ENCODE data around the gene TRIM7.
A peak's percentile ranks its signal among the peaks of the same experiment; 100 is the strongest.

Gene TRIM7

DNA sequence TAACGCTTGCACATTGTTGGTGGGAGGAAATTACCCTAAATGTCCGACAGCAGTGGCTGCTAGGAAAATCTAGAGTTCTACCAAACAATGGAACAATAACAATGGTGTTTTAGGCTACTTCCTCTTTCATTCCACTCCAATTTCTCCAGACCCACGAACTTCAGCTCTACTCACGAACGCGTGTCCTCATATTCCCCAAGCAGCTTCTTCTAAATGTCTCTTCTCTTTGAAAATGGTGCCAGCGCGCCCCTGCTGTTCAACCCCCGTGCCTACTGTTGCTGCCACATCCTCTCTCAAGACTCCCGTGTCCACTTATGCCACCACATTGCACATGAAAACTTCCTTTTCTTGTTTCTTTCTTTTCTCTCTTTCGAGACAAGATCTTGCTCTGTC lies 32.0 kb downstream of the TRIM7 start:
- peak in 1 of 2 donors; percentile 77 for DNase-seq (ENCODE audit: low read depth in 2 of 2)

DNA sequence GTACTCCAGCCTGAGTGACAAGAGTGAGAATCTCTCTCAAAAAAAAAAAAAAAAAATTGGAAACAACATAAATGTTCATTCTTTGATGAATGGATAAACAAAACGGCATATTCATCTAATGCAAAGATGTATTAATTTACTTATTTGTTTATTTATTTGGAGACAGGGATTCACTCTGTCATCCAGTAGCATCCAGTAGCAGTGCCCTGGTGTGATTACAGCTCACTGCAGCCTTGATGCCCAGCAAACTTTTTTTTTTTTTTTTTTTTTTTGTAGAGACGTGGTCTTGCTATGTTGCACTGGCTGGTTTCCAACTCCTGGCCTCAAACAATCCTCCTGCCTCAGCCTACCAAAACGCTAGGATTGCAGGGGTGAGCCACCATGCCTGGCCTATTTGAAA lies 33.2 kb downstream of the TRIM7 start:
- no peak for DNase-seq (ENCODE audit: low read depth in 2 of 2)

DNA sequence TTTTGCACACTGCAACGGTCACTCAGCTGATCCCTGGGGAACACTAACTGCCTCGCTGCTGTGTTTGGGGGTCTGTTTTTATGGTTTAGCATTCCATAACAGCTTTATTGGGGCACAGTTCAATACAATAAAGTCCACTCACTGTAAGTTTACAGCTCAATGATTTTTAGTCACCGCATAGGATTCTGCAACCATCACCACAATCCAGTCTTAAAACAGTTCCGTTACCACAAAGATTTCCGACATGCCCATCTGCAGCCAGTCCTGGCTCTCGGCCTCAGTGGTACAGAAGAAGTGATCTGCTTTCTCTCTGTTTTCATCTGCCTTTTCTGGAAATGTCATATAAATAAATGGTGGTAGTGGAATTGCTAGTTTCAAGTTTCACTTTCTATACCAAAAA lies 34.0 kb downstream of the TRIM7 start:
- no peak for DNase-seq (ENCODE audit: low read depth in 2 of 2)

DNA sequence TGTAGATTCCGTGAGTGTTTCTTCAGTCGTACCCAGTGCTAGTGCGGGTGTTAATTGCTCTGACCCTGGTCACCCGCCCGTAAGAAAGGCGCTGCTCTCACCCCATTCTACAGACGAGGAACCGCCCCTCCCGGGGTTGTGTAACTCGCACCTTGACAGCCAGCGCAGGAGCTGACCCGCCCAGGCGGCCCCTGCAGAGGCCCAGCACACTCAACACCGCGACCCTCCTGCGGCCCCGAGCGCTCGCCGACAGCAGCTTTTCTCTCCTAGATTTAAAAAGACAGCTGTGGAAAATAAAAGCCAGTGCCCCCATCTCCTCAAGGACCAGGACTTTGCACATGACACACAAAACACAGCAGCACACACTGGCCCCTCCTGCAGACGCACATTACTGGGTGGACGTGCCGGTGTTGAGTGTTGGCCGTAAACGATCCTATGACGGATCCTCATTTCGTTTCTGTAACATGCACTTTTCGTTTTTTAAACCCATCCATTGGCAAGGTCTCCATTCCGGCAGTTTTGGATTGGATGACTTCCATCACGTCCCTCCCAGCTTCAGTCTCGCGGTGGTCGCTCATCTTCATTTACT lies 34.7 kb downstream of the TRIM7 start:
- no peak for DNase-seq (ENCODE audit: low read depth in 2 of 2)

DNA sequence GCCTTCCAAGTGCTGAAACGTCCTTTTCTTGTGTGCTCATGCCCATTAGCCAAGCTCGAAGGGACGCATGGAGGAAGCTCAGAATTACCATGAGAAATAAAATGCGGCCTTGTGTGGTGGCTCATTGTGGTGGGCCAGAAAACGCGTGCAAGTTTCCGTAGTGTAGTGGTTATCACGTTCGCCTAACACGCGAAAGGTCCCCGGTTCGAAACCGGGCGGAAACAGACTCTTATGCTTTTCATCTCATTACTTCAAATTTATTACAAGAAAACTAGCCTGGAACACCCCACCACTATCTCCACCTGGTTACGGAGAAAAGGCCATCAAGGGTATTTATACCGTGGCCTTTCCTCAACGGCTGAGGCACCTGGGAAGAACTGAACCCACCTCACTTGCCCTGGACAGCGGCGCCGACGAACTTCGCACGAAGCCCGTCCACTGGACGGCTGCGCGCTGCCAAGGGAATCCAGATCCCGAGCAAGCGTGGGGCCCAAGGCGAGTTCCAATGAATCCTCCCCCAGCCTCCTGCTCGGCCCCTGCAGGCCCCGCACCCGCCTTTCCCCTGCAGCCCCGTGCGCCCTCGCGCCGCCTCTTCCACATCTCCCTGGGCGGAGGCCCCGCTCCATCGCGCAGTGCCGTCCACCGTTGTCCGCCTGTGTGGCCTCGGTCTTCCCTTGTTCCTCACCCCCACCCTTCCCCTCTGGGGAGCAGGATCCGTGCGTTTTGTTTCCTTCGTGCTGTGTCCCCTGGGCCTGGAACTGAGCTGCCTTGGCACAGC lies 35.3 kb downstream of the TRIM7 start:
- peak; percentile 54 to 77 for DNase-seq (ENCODE audit: low read depth in 2 of 2)

DNA sequence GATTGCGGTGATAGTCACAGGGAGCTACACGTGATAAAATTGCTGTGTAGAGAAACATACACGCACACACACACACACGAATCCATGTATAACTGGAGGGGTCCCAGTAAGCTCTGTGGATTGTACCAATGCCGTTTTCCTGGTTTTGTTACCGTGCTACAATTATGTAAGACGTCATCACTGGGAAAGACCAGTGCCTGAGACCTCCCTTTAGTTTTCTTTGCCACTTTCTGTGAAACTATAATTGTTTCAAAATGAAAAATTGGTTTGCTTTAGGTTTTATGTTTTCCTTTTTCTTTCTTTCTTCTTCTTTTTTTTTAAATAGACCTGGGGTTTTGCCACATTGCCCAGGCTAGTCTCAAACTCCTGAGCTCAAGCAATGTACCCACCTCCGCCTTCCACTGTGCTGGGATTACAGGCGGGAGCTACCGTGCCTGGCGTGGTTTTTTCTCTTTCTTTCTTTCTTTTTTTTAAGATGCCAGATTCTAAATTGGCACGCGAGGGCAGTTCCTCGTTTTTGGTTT lies 36.3 kb downstream of the TRIM7 start:
- no peak for DNase-seq (ENCODE audit: low read depth in 2 of 2)

DNA sequence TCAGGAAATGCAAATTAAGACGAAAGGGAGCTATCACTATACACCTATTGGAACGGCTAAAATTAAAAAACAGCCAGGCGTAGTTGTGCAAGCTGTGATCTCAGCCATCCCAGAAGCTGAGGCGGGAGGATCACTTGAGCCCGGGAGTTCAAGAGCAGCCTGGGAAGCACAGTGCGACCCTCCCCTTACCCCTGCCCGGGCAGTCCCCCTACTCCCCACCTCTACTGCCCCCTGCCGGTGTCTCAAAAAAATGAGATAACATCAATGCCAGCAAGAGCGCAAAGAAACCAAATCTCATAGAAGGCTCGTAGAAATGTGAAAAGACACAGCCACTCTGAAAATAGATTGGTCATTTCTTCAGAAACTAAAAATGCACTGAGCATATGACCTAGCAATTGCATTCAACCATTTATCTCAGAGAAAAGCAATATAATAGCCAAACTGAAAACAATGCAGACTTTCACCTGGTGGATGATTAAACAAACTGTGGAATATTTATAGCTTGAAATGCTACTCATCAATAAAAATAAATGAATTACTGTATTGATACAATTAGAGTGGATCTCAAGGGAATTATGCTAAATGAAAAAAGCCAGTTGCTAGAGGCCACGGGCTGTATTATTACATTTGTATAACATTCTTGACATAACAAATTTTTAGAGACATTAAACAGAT lies 37.0 kb downstream of the TRIM7 start:
- no peak for DNase-seq (ENCODE audit: low read depth in 2 of 2)

DNA sequence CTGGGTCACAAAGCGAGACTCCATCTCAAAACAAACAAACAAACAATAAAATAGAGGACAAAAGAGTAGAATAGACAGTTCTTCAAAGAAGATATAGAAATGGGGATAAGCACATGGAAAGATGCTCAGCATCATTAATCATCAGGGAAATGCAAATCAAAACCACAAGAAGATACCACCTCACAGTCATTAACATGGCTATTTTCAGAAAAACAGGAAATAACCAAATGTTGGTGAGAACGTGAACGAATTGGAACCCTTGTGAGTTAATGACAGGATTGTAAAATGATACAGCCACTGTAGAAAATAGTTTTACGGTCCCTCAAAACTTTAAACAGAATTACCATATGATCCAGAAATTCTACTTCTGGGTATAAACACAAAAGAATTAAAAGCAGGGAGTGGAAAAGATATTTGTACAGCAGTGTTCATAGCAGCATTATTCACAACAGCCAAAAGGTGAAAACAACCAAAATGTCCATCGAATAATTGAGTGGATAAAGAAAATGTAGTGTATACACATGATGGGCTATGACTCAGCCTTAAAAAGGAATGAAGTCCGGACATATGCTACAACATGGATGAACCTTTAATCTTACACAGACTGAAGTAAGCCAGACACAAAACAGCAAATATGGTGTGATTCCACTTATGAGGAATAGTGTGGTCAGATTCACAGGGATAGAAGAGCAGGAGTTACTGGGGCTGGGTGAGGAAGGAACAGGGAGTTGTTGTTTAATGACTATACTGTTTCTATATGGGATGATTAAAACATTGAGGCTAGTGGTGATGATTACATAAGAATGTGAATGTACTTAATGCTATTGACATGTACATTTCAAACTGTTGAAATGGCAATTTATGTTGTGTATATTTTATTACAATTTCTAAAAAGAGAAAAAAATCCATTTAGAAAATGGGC lies 37.9 kb downstream of the TRIM7 start:
- no peak for DNase-seq (ENCODE audit: low read depth in 2 of 2)

DNA sequence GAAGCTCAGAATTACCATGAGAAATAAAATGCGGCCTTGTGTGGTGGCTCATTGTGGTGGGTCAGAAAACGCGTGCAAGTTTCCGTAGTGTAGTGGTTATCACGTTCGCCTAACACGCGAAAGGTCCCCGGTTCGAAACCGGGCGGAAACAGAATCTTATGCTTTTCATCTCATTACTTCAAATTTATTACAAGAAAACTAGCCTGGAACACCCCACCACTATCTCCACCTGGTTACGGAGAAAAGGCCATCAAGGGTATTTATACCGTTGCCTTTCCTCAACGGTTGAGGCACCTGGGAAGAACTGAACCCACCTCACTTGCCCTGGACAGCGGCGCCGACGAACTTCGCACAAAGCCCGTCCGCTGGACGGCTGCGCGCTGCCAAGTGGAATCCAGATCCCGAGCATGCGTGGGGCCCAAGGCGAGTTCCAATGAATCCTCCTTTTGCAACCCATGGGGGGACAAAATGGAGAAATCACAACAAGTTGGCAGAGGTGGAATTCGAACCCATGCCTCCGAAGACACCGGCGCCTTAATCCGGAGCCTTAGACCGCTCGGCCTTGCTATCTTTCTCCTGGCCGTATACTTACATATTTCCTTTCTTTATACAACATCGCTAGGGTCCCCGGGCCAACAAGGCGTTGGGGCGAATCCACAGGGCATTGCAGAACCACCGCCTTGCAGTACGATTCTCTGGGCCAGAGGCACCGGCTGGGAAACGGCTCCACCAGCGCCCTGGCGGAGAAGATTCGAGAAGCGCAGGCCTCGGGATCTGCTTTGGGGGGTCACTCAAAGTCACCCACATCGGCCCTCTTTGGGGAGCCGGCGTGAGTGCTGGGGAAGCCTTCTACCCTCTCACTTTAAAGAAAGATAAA lies 40.7 kb downstream of the TRIM7 start:
- peak in 1 of 2 donors; percentile 49 for DNase-seq (ENCODE audit: low read depth in 2 of 2)

DNA sequence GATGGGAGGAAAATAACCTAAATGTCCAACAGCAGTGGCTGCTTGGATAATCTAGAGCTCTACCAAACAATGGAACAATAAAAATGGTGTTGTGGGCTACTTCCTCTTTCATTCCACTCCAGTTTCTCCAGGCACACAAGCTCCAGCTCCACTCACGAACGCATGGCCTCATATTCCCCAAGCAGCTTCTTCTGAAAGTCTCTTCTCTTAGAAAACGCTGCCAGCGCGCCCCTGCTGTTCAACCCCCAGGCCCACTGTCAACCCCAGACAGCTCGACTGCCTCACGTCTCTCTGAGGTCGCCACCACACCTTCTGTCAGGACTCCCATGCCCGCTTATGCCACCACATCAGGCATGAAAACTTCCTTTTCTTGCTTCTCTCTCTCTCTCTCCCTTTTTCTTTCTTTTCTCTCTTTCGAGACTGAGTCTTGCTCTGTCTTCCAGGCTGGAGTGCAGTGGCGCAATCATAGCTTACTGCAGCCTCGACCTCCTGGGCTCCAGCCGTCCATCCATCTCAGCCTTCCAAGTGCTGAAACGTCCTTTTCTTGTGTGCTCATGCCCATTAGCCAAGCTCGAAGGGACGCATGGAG lies 41.4 kb downstream of the TRIM7 start:
- no peak for DNase-seq (ENCODE audit: low read depth in 2 of 2)

DNA sequence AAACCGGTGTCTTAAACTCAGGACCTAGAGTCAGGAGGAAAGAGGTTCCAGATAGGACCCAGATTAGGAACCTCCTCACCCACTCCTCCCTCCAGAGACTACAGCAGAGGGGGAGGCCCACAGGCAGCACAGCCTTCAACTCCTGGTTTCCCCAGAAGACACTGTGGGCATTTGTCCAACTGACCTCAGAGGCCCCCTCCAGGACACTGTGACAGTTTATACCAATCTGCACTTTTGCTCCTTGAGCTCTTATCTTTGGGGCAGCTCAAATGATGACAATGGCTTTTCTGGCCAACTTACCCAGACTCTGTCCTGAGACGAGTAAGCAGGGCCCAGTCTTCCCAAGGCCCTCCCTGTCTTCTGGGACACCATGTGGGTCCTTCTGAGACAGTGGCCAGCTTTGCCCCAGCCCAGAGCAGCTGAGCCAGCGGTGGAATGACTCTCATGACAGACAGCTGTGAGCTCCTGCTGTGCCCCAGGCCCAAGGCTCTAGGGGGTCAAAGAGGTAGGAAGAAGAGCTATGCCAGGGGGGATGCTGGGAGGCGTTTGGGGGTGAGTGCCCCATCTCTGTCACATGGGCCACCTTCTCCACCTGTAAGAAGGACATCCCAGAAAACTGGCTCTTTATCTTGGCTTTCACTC lies 43.3 kb downstream of the TRIM7 start:
- no peak for DNase-seq (ENCODE audit: low read depth in 2 of 2)

DNA sequence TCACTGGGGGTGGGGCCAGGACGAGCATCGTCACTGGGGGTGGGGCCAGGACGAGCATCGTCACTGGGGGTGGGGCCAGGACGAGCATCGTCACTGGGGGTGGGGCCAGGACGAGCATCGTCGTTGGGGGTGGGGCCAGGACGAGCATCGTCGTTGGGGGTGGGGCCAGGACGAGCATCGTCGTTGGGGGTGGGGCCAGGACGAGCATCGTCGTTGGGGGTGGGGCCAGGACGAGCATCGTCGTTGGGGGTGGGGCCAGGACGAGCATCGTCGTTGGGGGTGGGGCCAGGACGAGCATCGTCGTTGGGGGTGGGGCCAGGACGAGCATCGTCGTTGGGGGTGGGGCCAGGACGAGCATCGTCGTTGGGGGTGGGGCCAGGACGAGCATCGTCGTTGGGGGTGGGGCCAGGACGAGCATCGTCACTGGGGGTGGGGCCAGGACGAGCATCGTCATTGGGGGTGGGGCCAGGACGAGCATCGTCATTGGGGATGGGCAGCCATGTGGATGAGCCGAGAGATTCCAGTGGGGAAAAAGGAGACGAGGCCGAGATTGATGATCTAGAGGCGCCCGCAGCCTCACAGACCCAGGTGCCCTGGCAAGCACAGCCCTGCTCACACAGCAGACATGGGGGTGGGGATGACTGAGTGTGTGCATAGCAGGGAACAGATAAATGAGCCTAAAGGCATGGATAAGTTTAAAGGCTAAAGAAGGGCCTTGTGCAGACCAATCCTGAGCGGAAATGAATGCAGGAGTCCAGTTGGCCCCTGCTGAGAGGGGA lies 44.1 kb downstream of the TRIM7 start:
- DNase-seq (ENCODE audit: low read depth in 2 of 2) = peak in 1 of 2 donors; percentile 34

DNA sequence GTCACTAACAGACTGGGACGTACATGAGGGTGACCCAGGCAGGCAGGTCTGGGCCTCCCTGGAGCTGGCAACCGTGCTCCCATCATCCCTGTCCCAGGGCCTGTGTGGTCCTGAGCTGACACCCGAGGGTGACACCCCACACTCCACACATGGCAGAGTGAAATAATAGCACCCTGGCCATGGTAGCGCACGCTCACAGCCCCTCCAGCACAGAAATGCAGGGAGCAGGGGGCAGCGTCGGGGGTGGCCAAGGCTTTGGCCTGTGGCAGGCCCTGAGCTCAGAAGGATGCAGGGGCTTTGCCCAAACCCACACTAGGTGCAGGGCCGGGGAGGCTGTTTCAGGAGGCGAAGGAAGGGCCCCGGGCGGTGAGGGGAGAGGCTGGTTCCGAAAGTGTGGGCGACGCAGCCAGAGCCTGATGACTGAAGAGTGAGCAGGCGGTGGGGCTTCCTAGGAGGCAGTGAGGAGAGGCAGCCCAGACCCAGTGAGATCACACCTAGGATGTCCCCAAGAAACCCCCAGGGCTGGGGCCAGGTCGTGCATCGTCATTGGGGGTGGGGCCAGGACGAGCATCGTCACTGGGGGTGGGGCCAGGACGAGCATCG lies 44.7 kb downstream of the TRIM7 start:
- DNase-seq (ENCODE audit: low read depth in 2 of 2) = peak; percentile 62 to 76

DNA sequence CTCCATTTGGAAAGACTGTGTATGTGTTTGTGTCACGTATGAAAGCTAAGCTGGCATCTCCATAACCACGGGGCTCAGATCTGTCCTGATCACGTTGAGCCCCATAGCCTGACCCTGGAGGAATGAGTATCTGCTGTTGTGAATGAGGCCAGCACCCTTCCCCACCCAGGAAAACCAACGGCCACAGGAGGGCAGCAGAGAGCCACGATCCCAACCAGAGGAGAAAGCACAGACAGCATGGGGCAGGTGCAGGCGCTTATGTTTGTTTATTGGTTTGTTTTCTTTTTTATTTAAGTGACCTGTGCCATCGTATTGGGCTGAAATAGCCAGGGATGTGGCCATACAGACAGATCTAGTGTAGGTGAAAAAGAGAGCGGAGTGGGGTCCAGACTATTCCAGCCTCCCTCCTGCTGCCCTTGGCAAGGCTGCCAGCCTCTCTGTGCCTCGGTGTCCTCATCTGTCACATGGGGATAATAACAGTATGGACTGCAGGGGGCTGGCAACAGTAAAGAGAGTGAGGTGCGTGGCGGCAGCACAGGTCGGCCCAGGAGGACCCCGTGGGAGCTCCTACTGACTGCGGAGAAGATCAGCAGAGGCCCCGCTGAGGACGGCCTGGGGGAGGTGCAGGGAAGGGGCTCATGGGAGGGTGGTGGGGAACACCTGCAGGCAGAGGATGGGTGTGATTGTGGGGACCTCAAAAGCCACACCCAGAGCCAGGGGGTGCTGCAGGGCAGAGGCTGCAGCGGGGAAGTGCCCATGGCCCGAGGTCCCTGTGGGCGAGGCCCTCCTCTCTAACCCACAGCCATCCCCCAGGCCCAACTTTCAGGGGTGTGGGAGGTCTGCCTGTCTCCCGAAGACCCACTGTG lies 45.5 kb downstream of the TRIM7 start:
- DNase-seq (ENCODE audit: low read depth in 2 of 2) = peak; percentile 96

DNA sequence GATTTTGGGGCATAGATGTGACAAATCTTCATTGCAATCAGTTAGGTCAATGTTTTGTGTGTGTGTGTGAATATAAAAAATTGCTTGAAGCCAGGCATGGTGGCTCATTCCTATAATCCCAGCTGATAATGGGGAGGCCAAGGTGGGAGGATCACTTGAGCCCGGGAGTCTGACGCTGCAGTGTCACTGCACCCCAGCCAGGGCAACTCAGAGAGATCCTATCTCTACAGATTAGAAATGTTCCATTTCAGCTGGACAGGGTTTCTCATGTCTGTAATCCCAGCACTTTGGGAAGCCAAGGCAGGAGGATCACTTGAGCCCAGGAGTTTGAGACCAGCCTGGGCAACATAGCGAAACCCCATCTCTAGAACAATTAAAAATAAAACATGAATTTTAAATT lies 46.1 kb downstream of the TRIM7 start:
- no peak for DNase-seq (ENCODE audit: low read depth in 2 of 2)

DNA sequence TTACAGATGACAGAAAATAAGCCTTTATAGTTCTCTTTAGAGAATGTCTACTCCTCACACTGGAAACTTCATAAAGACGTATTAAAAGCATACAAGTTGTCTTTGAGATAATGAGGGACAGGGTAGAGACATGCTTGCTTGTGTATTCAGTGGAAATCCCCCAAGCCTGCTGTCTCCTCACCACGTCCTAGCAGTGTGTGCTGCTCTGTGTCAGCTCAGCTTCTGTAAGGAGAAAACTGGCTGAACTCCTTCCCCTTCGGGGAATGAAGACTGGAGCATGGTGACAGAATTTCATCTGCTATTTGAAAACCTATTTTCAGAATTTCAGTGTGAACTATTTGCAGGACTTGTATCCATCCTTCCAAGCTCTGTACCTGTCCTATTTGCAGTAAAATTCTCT lies 48.2 kb downstream of the TRIM7 start:
- DNase-seq (ENCODE audit: low read depth in 2 of 2) = no peak

DNA sequence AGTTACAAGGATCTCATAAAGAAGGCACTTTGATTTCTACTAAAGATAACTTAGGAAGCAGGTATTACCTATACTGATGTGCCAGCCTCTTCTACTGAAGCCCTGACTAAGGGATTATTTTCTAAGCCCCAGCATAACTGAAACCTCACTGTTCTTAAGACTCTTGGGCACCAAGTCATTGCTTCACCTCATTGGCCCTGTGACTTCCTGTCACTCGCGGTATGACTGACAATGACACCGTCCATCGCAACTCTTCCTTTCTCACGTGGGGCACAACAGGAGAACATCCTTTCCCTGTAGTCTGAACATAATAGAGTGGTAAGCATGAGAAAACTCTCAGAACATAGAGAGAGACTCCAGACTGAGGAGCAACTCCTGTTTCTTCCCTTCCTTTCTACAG lies 51.2 kb downstream of the TRIM7 start:
- DNase-seq (ENCODE audit: low read depth in 2 of 2) = no peak

DNA sequence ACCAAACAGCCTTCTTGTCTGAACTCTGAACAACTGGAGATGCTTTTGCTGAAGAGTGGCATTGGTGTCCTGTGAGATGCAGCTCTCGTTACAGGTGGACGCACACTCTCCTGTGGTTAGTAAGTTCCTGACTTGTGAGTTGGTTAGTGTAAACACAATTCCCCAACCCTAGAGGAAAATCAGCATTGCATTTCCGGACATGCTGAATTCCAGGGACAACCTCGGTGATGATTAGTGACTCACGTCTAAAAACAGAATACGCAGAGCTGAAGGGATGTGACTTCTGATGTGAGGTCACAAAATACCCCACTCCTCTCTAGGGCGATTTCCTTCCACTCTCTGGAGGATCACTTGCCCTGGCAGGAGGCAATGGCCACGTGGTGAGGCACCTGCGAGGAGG lies 52.6 kb downstream of the TRIM7 start:
- no peak for DNase-seq (ENCODE audit: low read depth in 2 of 2)
